ENCODE results near the gene PSMB8. TPM values are rescaled to one million over a fixed set of nuclear protein-coding genes. Genes with fewer than 3 reads are reported as not detected.

Gene PSMB8
- total RNA-seq, 1 experiment from 2014 or later: 70.8 TPM

GRCh38 chr6:32815996-32816395 is 27.9 kb downstream of the PSMB8 start:
- CTCF ChIA-PET: no interaction called here
- intact Hi-C loops (cut with micrococcal nuclease; ENCODE audit: unreplicated experiment): no loop called here
- H3K27me3 ChIP-seq (ENCODE audit: insufficient read depth, low read depth): no peaks in the 10 kb centered on the region

GRCh38 chr6:32815115-32815514 is 28.7 kb downstream of the PSMB8 start:
- no peak overlapping the region for H3K4me3 ChIP-seq
- H3K9me3 ChIP-seq (ENCODE audit: insufficient read depth, low read depth): 0 out of 2 replicates have a peak, but pooled peaks cover 3% of the 10 kb centered on the region
- H3K27me3 ChIP-seq (ENCODE audit: insufficient read depth, low read depth): no peaks in the 10 kb centered on the region
- H3K4me2 ChIP-seq: no peak overlapping the region
- no TSS peak for BruUV-seq (replicated peaks)
- H3K27ac ChIP-seq: no peak overlapping the region
- H3K4me1 ChIP-seq (replicated peaks; ENCODE audit: insufficient read depth): peaks cover 29% of the 10 kb centered on the region
- DNase-seq: no peak
- H3K36me3 ChIP-seq (ENCODE audit: low read depth): no peaks in the 10 kb centered on the region
- no peak overlapping the region for H2AFZ ChIP-seq
- no peaks in the 10 kb centered on the region for H3K9me2 ChIP-seq (ENCODE audit: insufficient read depth)
- CTCF ChIA-PET: no interaction called here
- no peaks in the 10 kb centered on the region for H3K79me2 ChIP-seq (ENCODE audit: low read depth)
- intact Hi-C loops (cut with micrococcal nuclease; ENCODE audit: unreplicated experiment): no loop called here
- POLR2A ChIA-PET (ENCODE audit: unreplicated experiment): no interaction called here
- no peak for TF ChIP-seq EZH2 (IDR thresholded peaks at IDR 0.05; ENCODE audit: low read depth)
- TF ChIP-seq CTCF (conservative IDR thresholded peaks at IDR 0.05): no peak
- peaks cover 9% of the 10 kb centered on the region for H3F3A ChIP-seq (ENCODE audit: insufficient read depth, low read depth)
- no peaks in the 10 kb centered on the region for H4K20me1 ChIP-seq (ENCODE audit: insufficient read depth)

More at GRCh38 chr6:32815996-32816395, 27.9 kb downstream of the PSMB8 start:
- Histone ChIP-seq H3K27ac (peak overlapping the region; percentile 54), H3K36me3 (ENCODE audit: low read depth) (no peaks in the 10 kb centered on the region), H3K9me3 (ENCODE audit: insufficient read depth, low read depth) (0 out of 2 replicates have a peak, but pooled peaks cover 3% of the 10 kb centered on the region), H4K20me1 (ENCODE audit: insufficient read depth) (no peaks in the 10 kb centered on the region), H2AFZ (no peak overlapping the region), H3K4me2 (no peak overlapping the region; the same call in 1 of the 2 replicates), H3K4me3 (no peak overlapping the region), H3K9me2 (ENCODE audit: insufficient read depth) (no peaks in the 10 kb centered on the region), H3K4me1 (replicated peaks; ENCODE audit: insufficient read depth) (peaks cover 32% of the 10 kb centered on the region), H3F3A (ENCODE audit: insufficient read depth, low read depth) (peaks cover 18% of the 10 kb centered on the region), H3K79me2 (ENCODE audit: low read depth) (no peaks in the 10 kb centered on the region)
- POLR2A ChIA-PET (ENCODE audit: unreplicated experiment): no interaction called here
- TF ChIP-seq CTCF (conservative IDR thresholded peaks at IDR 0.05) (no peak), EZH2 (IDR thresholded peaks at IDR 0.05; ENCODE audit: low read depth) (no peak)
- DNase-seq: no peak
- BruUV-seq (replicated peaks): no TSS peak

GRCh38 chr6:32814145-32814544 is 29.7 kb downstream of the PSMB8 start:
- Histone ChIP-seq H2AFZ (no peak overlapping the region), H3K79me2 (ENCODE audit: low read depth) (no peaks in the 10 kb centered on the region), H3K27me3 (ENCODE audit: insufficient read depth, low read depth) (no peaks in the 10 kb centered on the region), H3K9me3 (ENCODE audit: insufficient read depth, low read depth) (0 out of 2 replicates have a peak, but pooled peaks cover 3% of the 10 kb centered on the region), H3K36me3 (ENCODE audit: low read depth) (no peaks in the 10 kb centered on the region), H3K27ac (no peak overlapping the region), H3F3A (ENCODE audit: insufficient read depth, low read depth) (peaks cover under 1% of the 10 kb centered on the region), H3K4me2 (no peak overlapping the region), H3K4me3 (no peak overlapping the region), H3K9me2 (ENCODE audit: insufficient read depth) (no peaks in the 10 kb centered on the region), H4K20me1 (ENCODE audit: insufficient read depth) (no peaks in the 10 kb centered on the region), H3K4me1 (replicated peaks; ENCODE audit: insufficient read depth) (peaks cover 20% of the 10 kb centered on the region)
- no TSS peak for BruUV-seq (replicated peaks)
- ChIA-PET CTCF (no interaction called here), POLR2A (ENCODE audit: unreplicated experiment) (interaction anchor here (0.5 kb wide), 1 partner anchor 68 kb away, joined by 3 read pairs; no protein-coding TSS in a partner anchor)
- DNase-seq: no peak
- TF ChIP-seq EZH2 (IDR thresholded peaks at IDR 0.05; ENCODE audit: low read depth) (no peak), CTCF (conservative IDR thresholded peaks at IDR 0.05) (no peak)
- intact Hi-C loops (cut with micrococcal nuclease; ENCODE audit: unreplicated experiment): no loop called here
